ENCODE measurements around the gene OR10H4. TPM values are rescaled to one million over a fixed set of nuclear protein-coding genes. Genes with fewer than 3 reads are reported as not detected.

OR10H4 gene
- total RNA-seq, 1 experiment from 2014 or later: not detected

DNA sequence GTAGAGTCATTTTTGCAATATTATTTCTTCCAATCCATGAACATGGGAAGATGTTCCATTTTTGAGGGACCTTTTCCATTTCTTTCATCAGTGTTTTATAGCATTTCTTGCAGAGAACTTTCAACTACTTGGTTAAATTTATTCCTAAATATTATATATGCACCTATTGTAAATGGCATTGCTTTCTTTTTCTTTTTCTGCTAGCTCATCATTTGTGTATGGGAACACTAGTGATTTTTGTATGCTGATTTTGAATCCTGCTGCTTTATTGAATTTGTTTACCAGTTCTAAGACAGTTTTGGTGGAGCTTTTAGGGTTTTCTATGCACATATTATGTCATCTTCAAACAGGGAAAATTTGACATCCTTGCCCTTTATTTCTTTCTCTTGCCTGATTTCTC, 43.8 kb upstream of the OR10H4 start:
- no peaks in the 10 kb centered on the region for H3K36me3 ChIP-seq (ENCODE audit: control insufficient read depth, insufficient read depth, low read length)
- no peak overlapping the region for H3K4me3 ChIP-seq (ENCODE audit: low read depth in 2 of 2, low read length in 2 of 2)
- no peaks in the 10 kb centered on the region for H3K9me3 ChIP-seq (ENCODE audit: control insufficient read depth, insufficient read depth, low read depth, low read length)
- CTCF ChIA-PET: no interaction called here
- no peak overlapping the region for H3K27ac ChIP-seq (ENCODE audit: low read length)
- POLR2A ChIA-PET: no interaction called here
- H3K27me3 ChIP-seq (ENCODE audit: control insufficient read depth, insufficient read depth, low read length): no peaks in the 10 kb centered on the region
- intact Hi-C loops (cut with micrococcal nuclease; ENCODE audit: unreplicated experiment) (no loop called here), in situ Hi-C loops (cut with HindIII; ENCODE audit: low pct_unique_long_range_greater_than_20kb, low sequenced_read_pairs) (no loop called here)
- no peak for DNase-seq (ENCODE audit: low read depth, low spot score)
- BruUV-seq (replicated peaks): no TSS peak
- ATAC-seq: no peak
- TF ChIP-seq SIN3A (IDR thresholded peaks at IDR 0.05; ENCODE audit: borderline replicate concordance, insufficient read depth, low read depth, low read length) (no peak), POLR2AphosphoS5 (IDR thresholded peaks at IDR 0.05; ENCODE audit: low read depth, low read length) (no peak), REST (IDR thresholded peaks at IDR 0.05; ENCODE audit: insufficient read depth in 1 of 2, low read depth in 2 of 2, low read length in 1 of 2) (no peak), CTCF (IDR thresholded peaks at IDR 0.05) (no peak)
- H3K4me1 ChIP-seq (ENCODE audit: control insufficient read depth, insufficient read depth, low read length): no peaks in the 10 kb centered on the region

- in situ Hi-C loops (cut with HindIII; ENCODE audit: low pct_unique_long_range_greater_than_20kb, low sequenced_read_pairs): no loop called here
- ATAC-seq: no peak
- Histone ChIP-seq H3K9me3 (ENCODE audit: control insufficient read depth, insufficient read depth, low read depth, low read length) (no peaks in the 10 kb centered on the region), H3K36me3 (ENCODE audit: control insufficient read depth, insufficient read depth, low read length) (no peaks in the 10 kb centered on the region), H3K4me1 (ENCODE audit: control insufficient read depth, insufficient read depth, low read length) (no peaks in the 10 kb centered on the region), H3K27ac (ENCODE audit: low read length) (no peak overlapping the region), H3K4me3 (ENCODE audit: low read depth in 2 of 2, low read length in 2 of 2) (no peak overlapping the region), H3K27me3 (ENCODE audit: control insufficient read depth, insufficient read depth, low read length) (no peaks in the 10 kb centered on the region)
- no peak for DNase-seq (ENCODE audit: low read depth, low spot score)
- ChIA-PET POLR2A (no interaction called here), CTCF (no interaction called here)
- intact Hi-C loops (cut with micrococcal nuclease; ENCODE audit: unreplicated experiment): no loop called here
- BruUV-seq (replicated peaks): no TSS peak
- TF ChIP-seq POLR2AphosphoS5 (IDR thresholded peaks at IDR 0.05; ENCODE audit: low read depth, low read length) (no peak), CTCF (IDR thresholded peaks at IDR 0.05) (no peak), REST (IDR thresholded peaks at IDR 0.05; ENCODE audit: insufficient read depth in 1 of 2, low read depth in 2 of 2, low read length in 1 of 2) (no peak), TCF7L2 (IDR thresholded peaks at IDR 0.05; ENCODE audit: low read depth, low read length) (no peak), SIN3A (IDR thresholded peaks at IDR 0.05; ENCODE audit: borderline replicate concordance, insufficient read depth, low read depth, low read length) (no peak)
These were observed 37.1 kb upstream of the OR10H4 start for GRCh38 chr19:15911599-15912235.
